ENCODE data around the gene MAP3K10.

- TF ChIP-seq POLR2A (IDR thresholded peaks at IDR 0.05) = no peak
- TF ChIP-seq CTCF (IDR thresholded peaks at IDR 0.05) = no peak
Observed at GRCh38 chr19:40175820-40176219, 15.4 kb upstream of the MAP3K10 start.

Measured in body of pancreas (tissue), 4 donors.